ENCODE measurements around the gene DLGAP4.

The DLGAP4 gene

DNA sequence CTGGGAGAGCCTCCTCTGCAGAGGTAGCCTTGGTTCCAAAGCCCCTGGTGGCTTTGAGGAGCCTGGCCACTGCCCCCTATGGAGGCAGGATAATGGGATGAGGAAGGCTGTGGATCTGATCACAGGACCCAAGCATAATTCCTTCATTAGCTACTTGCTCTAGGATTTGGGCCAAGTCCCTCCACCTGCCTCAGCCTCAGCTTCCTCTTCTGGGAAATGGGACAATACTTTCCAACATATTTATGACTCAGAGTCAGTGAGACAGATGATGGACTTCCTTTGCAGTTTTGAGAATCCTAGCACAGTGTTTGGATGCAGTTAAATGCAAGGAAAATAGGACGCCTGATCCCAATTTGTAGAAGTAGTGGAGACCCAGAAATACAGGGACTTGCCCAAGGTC lies 171.3 kb downstream of the DLGAP4 start:
- no peak for DNase-seq (ENCODE audit: low spot score)

GRCh38 chr20:36478137-36478905 lies 172.2 kb downstream of the DLGAP4 start:
- no peak for DNase-seq (ENCODE audit: low spot score)

GRCh38 chr20:36479938-36480337 lies 173.8 kb downstream of the DLGAP4 start:
- no peak for DNase-seq (ENCODE audit: low spot score)

DNA sequence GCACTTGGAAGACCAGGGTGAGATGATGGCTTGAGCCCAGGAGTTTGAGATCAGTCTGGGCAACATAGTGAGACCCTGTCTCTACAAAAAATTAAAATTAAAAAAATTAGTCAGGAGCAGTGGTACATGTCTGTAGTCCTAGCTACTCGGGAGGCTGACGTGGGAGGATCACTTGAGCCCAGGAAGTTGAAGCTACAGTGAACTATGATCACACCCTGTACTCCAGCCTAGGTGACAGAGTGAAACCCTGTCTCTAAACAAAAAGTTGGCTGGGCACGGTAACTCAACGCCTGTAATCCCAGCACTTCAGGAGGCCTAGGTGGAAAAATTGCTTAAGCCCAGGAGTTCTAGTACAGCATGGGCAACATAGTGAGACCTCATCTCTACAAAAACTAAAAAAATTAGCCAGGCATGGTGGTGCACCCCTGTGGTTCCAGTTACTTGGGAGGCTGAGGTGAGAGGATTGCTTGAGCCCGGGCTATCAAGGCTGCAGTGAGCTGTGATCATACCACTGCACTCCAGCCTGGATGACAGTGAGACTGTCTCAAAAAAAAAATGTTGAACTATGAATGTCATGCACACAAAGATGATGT lies 174.4 kb downstream of the DLGAP4 start:
- DNase-seq (ENCODE audit: low spot score): no peak

- no peak for DNase-seq (ENCODE audit: low spot score)
Observed at GRCh38 chr20:36481380-36482043, 175.4 kb downstream of the DLGAP4 start.

DNA sequence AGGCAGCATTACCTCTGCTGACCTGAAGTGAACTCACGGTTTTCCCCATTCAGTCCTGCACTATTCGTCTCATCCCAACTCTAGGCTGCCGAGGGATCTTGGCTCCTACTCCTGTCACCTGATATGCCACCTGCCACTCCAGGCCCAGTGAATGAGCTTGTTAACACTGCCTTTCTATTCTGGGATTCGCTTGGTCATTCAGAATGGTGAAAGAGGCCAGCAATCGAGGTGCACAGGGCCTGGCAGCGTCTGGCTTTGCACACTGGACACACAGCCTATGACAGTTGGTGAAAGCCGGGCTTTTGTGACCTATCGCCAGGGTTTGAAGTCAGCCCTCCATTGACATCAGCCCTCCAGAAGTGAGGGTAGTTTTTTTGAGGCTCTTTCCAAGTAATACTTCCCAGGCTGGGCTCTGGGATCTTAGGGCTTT lies 175.9 kb downstream of the DLGAP4 start:
- DNase-seq (ENCODE audit: low spot score): no peak

DNA sequence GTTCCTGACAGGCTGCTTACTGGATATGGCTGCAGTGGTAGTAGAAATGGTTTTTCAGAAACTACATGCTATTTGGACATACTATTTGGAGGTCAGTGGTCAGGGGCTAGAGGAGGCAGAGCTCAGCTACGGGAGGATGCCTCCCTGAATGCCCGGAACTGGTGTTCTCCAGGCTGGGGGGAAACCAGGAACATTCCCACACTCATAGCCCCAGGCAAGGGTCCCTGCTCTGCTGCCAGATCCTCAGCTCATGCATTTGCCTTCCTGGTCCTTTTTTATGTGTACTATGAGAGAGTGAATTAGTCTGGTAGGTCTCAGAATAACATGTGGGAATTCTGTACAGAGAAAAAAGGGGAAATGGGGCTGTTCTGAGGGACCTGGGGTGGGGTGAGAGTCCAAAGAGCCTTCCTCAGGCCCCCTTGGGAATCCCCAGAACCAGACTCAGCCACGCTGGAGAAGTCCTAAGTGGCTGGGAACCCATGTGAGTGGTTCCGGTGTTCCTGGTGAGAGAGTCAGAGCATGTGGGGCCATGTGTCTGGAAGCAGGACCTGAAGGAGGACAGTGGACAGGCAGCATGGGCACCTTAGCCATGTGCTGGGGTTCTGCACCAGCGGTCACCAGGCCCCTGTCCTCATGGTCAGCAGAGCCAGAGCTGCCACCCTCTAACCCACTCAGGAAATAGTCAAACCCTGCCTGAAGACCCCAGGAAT lies 177.2 kb downstream of the DLGAP4 start:
- no peak for DNase-seq (ENCODE audit: low spot score)

GRCh38 chr20:36483919-36484808 lies 178.0 kb downstream of the DLGAP4 start:
- no peak for DNase-seq (ENCODE audit: low spot score)

DNA sequence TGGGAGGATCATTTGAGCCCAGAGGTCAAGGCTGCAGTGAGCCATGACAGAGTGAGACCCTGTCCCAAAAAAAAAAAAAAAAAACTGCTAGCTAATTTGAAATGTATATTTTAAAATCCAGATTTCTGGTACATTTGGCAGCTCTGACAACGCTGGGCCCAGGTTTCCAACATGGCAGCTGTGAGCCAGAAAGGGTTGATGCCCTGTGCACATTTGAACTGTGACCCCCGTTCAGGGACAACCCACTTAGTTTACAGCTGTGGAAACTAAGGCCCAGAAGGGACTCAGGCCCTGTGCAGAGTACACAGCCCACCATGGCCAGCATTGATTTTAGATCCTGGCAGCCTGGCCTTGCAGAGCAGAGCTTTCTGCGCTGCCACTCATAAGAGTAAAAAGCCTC lies 179.1 kb downstream of the DLGAP4 start:
- DNase-seq (ENCODE audit: low spot score): no peak

GRCh38 chr20:36487069-36487468 lies 180.9 kb downstream of the DLGAP4 start:
- no peak for DNase-seq (ENCODE audit: low spot score)

- DNase-seq (ENCODE audit: low spot score): no peak
Observed at GRCh38 chr20:36490191-36490590, 184.1 kb downstream of the DLGAP4 start.

- DNase-seq (ENCODE audit: low spot score): no peak
Observed at GRCh38 chr20:36491901-36492617, 185.9 kb downstream of the DLGAP4 start.

- no peak for DNase-seq (ENCODE audit: low spot score)
Observed at GRCh38 chr20:36493051-36493800, 187.1 kb downstream of the DLGAP4 start.

GRCh38 chr20:36493801-36494114 lies 187.6 kb downstream of the DLGAP4 start:
- no peak for DNase-seq (ENCODE audit: low spot score)

DNA sequence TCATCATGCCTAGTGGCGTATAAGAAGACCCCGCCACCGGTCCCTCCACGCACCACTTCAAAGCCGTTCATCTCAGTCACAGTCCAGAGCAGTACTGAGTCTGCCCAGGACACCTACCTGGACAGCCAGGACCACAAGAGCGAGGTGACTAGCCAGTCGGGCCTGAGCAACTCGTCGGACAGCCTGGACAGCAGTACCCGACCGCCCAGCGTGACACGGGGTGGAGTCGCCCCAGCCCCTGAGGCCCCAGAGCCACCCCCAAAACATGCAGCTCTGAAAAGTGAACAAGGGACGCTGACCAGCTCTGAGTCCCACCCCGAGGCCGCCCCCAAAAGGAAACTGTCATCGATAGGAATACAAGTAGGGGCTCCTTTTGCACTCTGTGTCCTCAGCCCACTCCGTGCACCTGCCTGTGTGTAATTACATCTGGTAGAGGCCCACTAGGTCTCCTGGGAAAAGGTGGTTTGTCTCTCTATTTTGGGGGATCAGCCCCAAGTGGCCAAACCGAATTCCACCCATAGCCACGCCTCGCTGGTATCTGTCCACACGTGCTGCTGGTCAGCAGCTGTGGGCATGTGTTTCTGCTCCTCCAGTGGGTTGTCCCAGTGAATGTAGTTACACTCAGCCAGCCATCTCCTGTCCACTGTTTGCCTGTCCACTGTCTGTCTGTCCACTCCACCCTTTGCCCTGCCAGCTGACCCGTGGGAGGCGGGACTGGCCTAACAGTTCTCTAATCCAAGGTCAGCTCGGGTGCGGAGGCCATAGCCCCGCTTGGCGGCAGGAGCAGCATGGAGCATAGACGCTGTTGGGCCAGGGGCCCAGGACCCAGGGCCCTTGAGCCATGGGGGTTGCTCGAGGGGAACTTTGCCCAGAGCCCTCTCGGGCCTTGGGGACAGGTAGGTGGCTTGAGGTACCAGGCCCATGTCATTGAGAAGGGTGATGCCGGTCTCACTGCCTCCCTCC lies 190.8 kb downstream of the DLGAP4 start:
- no peak for DNase-seq (ENCODE audit: low spot score)

GRCh38 chr20:36497856-36498255 lies 191.7 kb downstream of the DLGAP4 start:
- DNase-seq (ENCODE audit: low spot score): no peak

- DNase-seq (ENCODE audit: low spot score): no peak
Observed at GRCh38 chr20:36498386-36499179, 192.4 kb downstream of the DLGAP4 start.

DNA sequence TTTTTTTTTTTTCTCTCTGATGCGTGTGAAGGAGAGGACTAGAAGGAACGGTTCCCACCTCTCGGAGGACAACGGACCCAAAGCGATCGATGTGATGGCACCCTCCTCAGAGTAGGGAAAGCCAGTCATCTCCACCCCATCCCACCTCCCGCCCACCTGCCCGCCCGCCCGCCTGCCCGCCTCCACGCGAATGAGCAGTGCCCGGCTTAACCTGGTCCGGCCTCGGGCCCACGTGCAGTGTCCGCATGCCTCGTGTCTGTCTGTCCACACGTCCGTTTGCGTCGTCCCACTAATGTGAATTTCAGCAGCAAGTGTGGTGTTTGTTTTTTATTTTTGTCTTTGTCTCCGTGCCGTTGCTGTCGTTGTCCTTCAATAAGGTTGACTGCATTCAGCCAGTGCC lies 193.1 kb downstream of the DLGAP4 start:
- no peak for DNase-seq (ENCODE audit: low spot score)
